Tibial nerve (tissue), 4 donors: ENCODE data around the gene INIP.

Source experiments
- EP300 ChIP-seq, 2 donors: sonication (generic); formaldehyde crosslinking; IDR thresholded peaks; one replicate each; pipeline ENCODE4 v1.6.1; 2017; ENCODE audit warnings: antibody characterized with exemption in 2 of 2, mild to moderate bottlenecking in 1 of 2
- TF ChIP-seq, protein P1 (sequence below), 5 experiments: fragments of 200-600 bp in 3 of 5; fragments of 450-650 bp in 2 of 5; sonication (generic) in 3 of 5; IDR thresholded peaks; one replicate each; pipeline ENCODE4 v1.5.1; 2016 to 2019; ENCODE audit warnings: antibody characterized with exemption in 5 of 5, mild to moderate bottlenecking in 3 of 5, moderate library complexity in 2 of 5

DNA sequence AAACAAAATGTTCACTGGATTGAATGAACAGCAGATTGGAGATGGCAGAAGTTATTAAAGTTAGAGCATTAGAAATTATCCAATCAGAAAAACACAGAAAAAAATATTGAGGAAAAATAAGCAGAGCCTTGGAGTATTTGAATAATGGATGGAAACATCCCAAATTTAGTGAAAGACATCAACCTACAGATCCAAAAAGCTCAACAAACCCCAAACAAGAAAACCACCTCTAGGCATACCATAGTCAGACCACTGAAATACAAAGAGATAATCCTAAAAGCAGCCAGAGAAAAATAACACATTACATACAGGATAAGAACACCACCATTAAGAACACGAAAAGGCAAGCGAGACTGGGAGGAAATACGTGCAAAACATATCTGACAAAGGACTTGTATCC lies 5.2 kb downstream of the INIP start:
- TF ChIP-seq, protein P1, sequence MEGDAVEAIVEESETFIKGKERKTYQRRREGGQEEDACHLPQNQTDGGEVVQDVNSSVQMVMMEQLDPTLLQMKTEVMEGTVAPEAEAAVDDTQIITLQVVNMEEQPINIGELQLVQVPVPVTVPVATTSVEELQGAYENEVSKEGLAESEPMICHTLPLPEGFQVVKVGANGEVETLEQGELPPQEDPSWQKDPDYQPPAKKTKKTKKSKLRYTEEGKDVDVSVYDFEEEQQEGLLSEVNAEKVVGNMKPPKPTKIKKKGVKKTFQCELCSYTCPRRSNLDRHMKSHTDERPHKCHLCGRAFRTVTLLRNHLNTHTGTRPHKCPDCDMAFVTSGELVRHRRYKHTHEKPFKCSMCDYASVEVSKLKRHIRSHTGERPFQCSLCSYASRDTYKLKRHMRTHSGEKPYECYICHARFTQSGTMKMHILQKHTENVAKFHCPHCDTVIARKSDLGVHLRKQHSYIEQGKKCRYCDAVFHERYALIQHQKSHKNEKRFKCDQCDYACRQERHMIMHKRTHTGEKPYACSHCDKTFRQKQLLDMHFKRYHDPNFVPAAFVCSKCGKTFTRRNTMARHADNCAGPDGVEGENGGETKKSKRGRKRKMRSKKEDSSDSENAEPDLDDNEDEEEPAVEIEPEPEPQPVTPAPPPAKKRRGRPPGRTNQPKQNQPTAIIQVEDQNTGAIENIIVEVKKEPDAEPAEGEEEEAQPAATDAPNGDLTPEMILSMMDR (IDR thresholded peaks at IDR 0.05) = no peak
- TF ChIP-seq EP300 (IDR thresholded peaks at IDR 0.05) = no peak
